GM12878 (cell line): ENCODE results near the gene TTI1.

ENCODE experiments used
- CBX5 ChIP-seq: sonication (generic); IDR thresholded peaks from 2 replicates; pipeline ENCODE4 v1.6.1; 2016; ENCODE audit warnings: low read depth, moderate library complexity, mild to moderate bottlenecking, inconsistent platforms
- CEBPB ChIP-seq, 2 experiments: fragments of 150-350 bp in 1 of 2; IDR thresholded peaks; 2 replicates each; pipeline ENCODE4 v1.6.1; 2012 to 2014; ENCODE audit warnings: low read depth in 2 of 2, low read length in 2 of 2, borderline replicate concordance in 1 of 2, inconsistent platforms in 1 of 2
- CTCF ChIP-seq, 3 experiments: IDR thresholded peaks in 2 of 3; conservative IDR thresholded peaks in 1 of 3; 2 replicates each; pipeline ENCODE4 v1.5.1; 2011; ENCODE audit warnings: low read depth in 3 of 3, low read length in 3 of 3, mild to moderate bottlenecking in 3 of 3, control low read depth in 2 of 3, moderate library complexity in 2 of 3, inconsistent platforms in 1 of 3, mixed read lengths in 1 of 3; ENCODE audit not compliant: control insufficient read depth in 2 of 3, insufficient read depth in 1 of 3; ENCODE audit errors: extremely low read depth in 1 of 3
- ELK1 ChIP-seq: IDR thresholded peaks from 2 replicates; pipeline ENCODE4 v1.6.1; 2012; ENCODE audit warnings: low read depth, low read length, improper control_type of control experiment
- EZH2 ChIP-seq: IDR thresholded peaks from 2 replicates; pipeline ENCODE4 v1.6.1; 2012; ENCODE audit warnings: low read depth, mild to moderate bottlenecking, control low read depth, inconsistent platforms, low read length, borderline replicate concordance; ENCODE audit not compliant: control insufficient read depth
- NFIC ChIP-seq: IDR thresholded peaks from 2 replicates; pipeline ENCODE4 v1.6.1; 2012; ENCODE audit warnings: low read depth, mild to moderate bottlenecking, inconsistent platforms, low read length, moderate library complexity
- NRF1 ChIP-seq: conservative IDR thresholded peaks from 2 replicates; pipeline ENCODE4 v1.6.1; 2011; ENCODE audit warnings: mild to moderate bottlenecking, low read depth, low read length, improper control_type of control experiment
- PAX8 ChIP-seq: fragments of 450-650 bp; IDR thresholded peaks from 2 replicates; pipeline ENCODE4 v1.6.1; 2017; ENCODE audit warnings: mild to moderate bottlenecking, moderate library complexity
- POLR2A ChIP-seq: IDR thresholded peaks from 2 replicates; pipeline ENCODE4 v1.6.1; 2011; ENCODE audit warnings: low read depth, mild to moderate bottlenecking, low read length
- POLR2AphosphoS5 ChIP-seq: IDR thresholded peaks from 2 replicates; pipeline ENCODE4 v1.6.1; 2011; ENCODE audit warnings: mild to moderate bottlenecking, low read length, inconsistent platforms
- TAF1 ChIP-seq: IDR thresholded peaks from 2 replicates; pipeline ENCODE4 v1.6.1; 2011; ENCODE audit warnings: mild to moderate bottlenecking, low read depth, low read length, borderline replicate concordance
- ZSCAN29 ChIP-seq: fragments of 450-650 bp; IDR thresholded peaks from 2 replicates; pipeline ENCODE4 v1.6.1; 2017; ENCODE audit warnings: mild to moderate bottlenecking, moderate library complexity
- TF ChIP-seq, protein P1 (sequence below): IDR thresholded peaks from 2 replicates; pipeline ENCODE4 v1.6.1; 2011; ENCODE audit warnings: mild to moderate bottlenecking, low read depth, low read length, moderate library complexity; ENCODE audit not compliant: insufficient replicate concordance
- TF ChIP-seq, protein P2 (sequence below): IDR thresholded peaks from 2 replicates; pipeline ENCODE4 v1.6.1; 2012; ENCODE audit warnings: mild to moderate bottlenecking, low read depth, low read length

DNA sequence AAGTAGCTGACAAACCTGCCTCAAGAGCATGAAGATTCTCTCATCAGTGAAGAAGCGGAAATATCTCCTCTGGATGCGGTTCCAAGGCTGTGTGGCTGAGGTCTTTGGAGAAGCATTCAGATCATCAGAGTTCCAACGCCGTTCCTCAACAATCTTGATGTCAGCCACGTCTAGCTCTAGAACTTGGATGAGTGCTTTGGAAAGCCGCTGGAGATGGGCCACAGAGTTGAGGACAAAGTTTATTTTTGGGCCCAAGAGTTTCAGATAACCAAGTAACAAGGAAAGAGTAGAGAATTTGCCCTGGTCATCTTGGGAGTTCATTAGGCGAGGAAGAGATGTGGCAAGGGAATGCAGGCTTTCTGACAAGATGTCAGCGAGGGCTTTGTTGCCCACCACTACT, 20.9 kb downstream of the TTI1 start:
- TF ChIP-seq TAF1 (no peak), PAX8 (no peak), POLR2AphosphoS5 (no peak), CEBPB (IDR thresholded peaks at IDR 0.05; ENCODE audit: borderline replicate concordance in 1 of 2, low read depth in 2 of 2, low read length in 2 of 2) (no peak), CTCF (IDR thresholded peaks at IDR 0.05 in 2 of 3, conservative IDR thresholded peaks at IDR 0.05 in 1 of 3; ENCODE audit: control insufficient read depth in 2 of 3, extremely low read depth in 1 of 3, insufficient read depth in 1 of 3, low read depth in 3 of 3, low read length in 3 of 3) (no peak), NFIC (no peak), ELK1 (no peak), POLR2A (no peak), ZSCAN29 (no peak), CBX5 (no peak), EZH2 (no peak), NRF1 (no peak)
- TF ChIP-seq, protein P1, sequence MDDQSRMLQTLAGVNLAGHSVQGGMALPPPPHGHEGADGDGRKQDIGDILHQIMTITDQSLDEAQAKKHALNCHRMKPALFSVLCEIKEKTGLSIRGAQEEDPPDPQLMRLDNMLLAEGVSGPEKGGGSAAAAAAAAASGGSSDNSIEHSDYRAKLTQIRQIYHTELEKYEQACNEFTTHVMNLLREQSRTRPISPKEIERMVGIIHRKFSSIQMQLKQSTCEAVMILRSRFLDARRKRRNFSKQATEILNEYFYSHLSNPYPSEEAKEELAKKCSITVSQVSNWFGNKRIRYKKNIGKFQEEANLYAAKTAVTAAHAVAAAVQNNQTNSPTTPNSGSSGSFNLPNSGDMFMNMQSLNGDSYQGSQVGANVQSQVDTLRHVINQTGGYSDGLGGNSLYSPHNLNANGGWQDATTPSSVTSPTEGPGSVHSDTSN: no peak
- TF ChIP-seq, protein P2, sequence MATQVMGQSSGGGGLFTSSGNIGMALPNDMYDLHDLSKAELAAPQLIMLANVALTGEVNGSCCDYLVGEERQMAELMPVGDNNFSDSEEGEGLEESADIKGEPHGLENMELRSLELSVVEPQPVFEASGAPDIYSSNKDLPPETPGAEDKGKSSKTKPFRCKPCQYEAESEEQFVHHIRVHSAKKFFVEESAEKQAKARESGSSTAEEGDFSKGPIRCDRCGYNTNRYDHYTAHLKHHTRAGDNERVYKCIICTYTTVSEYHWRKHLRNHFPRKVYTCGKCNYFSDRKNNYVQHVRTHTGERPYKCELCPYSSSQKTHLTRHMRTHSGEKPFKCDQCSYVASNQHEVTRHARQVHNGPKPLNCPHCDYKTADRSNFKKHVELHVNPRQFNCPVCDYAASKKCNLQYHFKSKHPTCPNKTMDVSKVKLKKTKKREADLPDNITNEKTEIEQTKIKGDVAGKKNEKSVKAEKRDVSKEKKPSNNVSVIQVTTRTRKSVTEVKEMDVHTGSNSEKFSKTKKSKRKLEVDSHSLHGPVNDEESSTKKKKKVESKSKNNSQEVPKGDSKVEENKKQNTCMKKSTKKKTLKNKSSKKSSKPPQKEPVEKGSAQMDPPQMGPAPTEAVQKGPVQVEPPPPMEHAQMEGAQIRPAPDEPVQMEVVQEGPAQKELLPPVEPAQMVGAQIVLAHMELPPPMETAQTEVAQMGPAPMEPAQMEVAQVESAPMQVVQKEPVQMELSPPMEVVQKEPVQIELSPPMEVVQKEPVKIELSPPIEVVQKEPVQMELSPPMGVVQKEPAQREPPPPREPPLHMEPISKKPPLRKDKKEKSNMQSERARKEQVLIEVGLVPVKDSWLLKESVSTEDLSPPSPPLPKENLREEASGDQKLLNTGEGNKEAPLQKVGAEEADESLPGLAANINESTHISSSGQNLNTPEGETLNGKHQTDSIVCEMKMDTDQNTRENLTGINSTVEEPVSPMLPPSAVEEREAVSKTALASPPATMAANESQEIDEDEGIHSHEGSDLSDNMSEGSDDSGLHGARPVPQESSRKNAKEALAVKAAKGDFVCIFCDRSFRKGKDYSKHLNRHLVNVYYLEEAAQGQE: no peak
